Measurements from ENCODE around the gene A2M.

DNA sequence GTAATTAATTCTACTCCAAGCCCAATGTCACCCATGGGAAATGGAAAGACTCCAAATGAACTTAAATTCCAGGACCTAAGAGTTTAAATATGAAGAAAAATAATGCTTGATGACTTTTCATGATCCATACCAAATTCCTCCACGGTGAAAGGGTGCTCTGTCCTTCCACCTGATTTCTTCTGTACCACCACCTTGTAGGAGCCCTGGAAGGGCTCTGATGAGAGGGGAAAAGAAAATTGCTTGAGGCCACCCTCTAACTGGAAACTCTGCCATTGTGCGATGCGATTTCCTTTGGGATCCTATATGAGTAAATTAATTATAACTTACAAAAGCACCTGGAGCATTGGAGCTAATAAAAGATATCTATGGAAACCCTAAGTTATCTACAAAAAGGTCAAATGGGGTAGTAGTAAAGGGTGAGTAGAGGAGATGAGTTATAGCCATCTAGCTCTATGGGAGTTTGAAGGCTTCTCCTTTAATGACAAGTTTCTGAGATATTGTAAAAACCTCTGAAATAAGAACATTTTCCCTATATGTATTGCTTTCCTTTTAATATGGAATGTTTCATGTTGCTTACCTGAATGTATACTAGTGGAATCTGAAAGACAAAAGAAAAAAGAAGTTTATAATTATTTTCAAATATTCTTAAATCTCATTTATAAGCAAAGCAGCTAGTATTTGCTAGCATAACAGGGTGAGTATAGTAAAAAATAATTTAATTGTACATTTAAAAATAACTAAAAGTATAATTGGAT lies 5.8 kb downstream of the A2M start:
- TF ChIP-seq POLR2A (IDR thresholded peaks at IDR 0.05; ENCODE audit: low read depth, low read length) (no peak), POLR2AphosphoS5 (IDR thresholded peaks at IDR 0.05; ENCODE audit: low read depth, low read length) (no peak), SPI1 (IDR thresholded peaks at IDR 0.05; ENCODE audit: low read depth, low read length) (no peak)

Measured in GM12891 (cell line).